ENCODE data around the gene PLCL1.

DNA sequence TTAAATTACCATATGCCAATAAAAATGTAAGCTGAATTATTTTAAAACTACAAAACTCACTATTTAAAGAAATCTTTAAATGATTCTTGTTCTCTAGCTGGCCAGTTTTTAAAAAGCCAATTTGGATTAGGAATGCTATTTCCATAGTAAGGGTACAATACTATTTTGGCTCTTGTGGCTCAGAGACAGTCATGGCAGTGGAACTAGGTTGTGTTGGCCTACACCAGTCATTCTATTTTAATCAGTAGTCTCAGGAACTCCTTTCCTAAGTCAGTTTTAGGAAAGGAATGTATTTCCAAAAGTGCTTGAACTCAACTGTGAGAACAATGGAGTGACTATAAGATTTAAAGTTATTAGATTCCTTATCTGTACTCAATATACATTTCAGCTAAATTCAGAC is 25.1 kb upstream of the PLCL1 start:
- no peak for TF ChIP-seq POLR2A (IDR thresholded peaks at IDR 0.05)
- TF ChIP-seq, protein P1, sequence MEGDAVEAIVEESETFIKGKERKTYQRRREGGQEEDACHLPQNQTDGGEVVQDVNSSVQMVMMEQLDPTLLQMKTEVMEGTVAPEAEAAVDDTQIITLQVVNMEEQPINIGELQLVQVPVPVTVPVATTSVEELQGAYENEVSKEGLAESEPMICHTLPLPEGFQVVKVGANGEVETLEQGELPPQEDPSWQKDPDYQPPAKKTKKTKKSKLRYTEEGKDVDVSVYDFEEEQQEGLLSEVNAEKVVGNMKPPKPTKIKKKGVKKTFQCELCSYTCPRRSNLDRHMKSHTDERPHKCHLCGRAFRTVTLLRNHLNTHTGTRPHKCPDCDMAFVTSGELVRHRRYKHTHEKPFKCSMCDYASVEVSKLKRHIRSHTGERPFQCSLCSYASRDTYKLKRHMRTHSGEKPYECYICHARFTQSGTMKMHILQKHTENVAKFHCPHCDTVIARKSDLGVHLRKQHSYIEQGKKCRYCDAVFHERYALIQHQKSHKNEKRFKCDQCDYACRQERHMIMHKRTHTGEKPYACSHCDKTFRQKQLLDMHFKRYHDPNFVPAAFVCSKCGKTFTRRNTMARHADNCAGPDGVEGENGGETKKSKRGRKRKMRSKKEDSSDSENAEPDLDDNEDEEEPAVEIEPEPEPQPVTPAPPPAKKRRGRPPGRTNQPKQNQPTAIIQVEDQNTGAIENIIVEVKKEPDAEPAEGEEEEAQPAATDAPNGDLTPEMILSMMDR (IDR thresholded peaks at IDR 0.05), result no peak
